Endothelial cell of umbilical vein (primary cell): ENCODE data around the gene UNCX.

Experiments used
- EZH2 ChIP-seq: IDR thresholded peaks from 2 replicates; pipeline ENCODE4 v1.6.1; 2012; ENCODE audit warnings: borderline replicate concordance, low read depth, mild to moderate bottlenecking, moderate library complexity, low read length, inconsistent platforms; ENCODE audit not compliant: severe bottlenecking
- GATA2 ChIP-seq: IDR thresholded peaks from 2 replicates; pipeline ENCODE4 v1.7.0; 2011; ENCODE audit warnings: low read depth, mild to moderate bottlenecking, moderate library complexity, mixed read lengths, low read length; ENCODE audit not compliant: insufficient read length, insufficient read depth
- JUN ChIP-seq: IDR thresholded peaks from 2 replicates; pipeline ENCODE4 v1.6.1; 2011; ENCODE audit warnings: borderline replicate concordance, low read depth; ENCODE audit not compliant: insufficient read length, insufficient read depth
- POLR2A ChIP-seq: IDR thresholded peaks from 2 replicates; pipeline ENCODE4 v1.6.1; 2012; ENCODE audit warnings: low read depth, mild to moderate bottlenecking, control low read depth, low read length
- TF ChIP-seq, protein P1 (sequence below), 2 donors: IDR thresholded peaks; 1 replicate in 1 of 2; 2 replicates in 1 of 2; pipeline ENCODE4 v1.5.1; 2011; ENCODE audit warnings: low read length in 2 of 2, mild to moderate bottlenecking in 2 of 2, moderate library complexity in 2 of 2, control low read depth in 1 of 2, inconsistent platforms in 1 of 2, low read depth in 1 of 2; ENCODE audit not compliant: insufficient read depth in 1 of 2; ENCODE audit errors: extremely low read depth in 1 of 2

- TF ChIP-seq, protein P1, sequence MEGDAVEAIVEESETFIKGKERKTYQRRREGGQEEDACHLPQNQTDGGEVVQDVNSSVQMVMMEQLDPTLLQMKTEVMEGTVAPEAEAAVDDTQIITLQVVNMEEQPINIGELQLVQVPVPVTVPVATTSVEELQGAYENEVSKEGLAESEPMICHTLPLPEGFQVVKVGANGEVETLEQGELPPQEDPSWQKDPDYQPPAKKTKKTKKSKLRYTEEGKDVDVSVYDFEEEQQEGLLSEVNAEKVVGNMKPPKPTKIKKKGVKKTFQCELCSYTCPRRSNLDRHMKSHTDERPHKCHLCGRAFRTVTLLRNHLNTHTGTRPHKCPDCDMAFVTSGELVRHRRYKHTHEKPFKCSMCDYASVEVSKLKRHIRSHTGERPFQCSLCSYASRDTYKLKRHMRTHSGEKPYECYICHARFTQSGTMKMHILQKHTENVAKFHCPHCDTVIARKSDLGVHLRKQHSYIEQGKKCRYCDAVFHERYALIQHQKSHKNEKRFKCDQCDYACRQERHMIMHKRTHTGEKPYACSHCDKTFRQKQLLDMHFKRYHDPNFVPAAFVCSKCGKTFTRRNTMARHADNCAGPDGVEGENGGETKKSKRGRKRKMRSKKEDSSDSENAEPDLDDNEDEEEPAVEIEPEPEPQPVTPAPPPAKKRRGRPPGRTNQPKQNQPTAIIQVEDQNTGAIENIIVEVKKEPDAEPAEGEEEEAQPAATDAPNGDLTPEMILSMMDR (IDR thresholded peaks at IDR 0.05; ENCODE audit: extremely low read depth in 1 of 2, insufficient read depth in 1 of 2, low read depth in 1 of 2, low read length in 2 of 2), result no peak
- TF ChIP-seq POLR2A, result no peak
- peak; percentile 94 for TF ChIP-seq EZH2
- no peak for TF ChIP-seq GATA2
- no peak for TF ChIP-seq JUN
Measured at GRCh38 chr7:1235501-1236131, 2.9 kb downstream of the UNCX start.
